Spleen (tissue), 11 donors: Measurements from ENCODE around the gene CMIP. TPM values are rescaled to one million over a fixed set of nuclear protein-coding genes. Genes with fewer than 3 reads are reported as not detected.

Experiments used
- DNase-seq: peaks from one replicate; pipeline ENCODE4 v3.0.0-alpha.2; 2020
- H3K27ac ChIP-seq, 8 donors: fragments of 200-600 bp; sonication (generic) in 7 of 8; 1 replicate in 4 of 8; 2 replicates in 4 of 8; pipeline versions ENCODE4 v1.5.0 to v1.8.0; 2016 to 2021; ENCODE audit warnings: inconsistent platforms in 4 of 8, mild to moderate bottlenecking in 4 of 8, moderate library complexity in 1 of 8
- H3K27me3 ChIP-seq, 7 donors: fragments of 200-600 bp; sonication (generic) in 6 of 7; replicated peaks in 1 of 7; 1 replicate in 4 of 7; 2 replicates in 3 of 7; pipeline versions ENCODE4 v1.5.0 to v1.8.0; 2016 to 2021; ENCODE audit warnings: inconsistent platforms in 3 of 7, mild to moderate bottlenecking in 1 of 7
- H3K36me3 ChIP-seq, 6 donors: fragments of 200-600 bp; sonication (generic) in 5 of 6; 1 replicate in 4 of 6; 2 replicates in 2 of 6; pipeline versions ENCODE4 v1.5.0 to v1.8.0; 2016 to 2021; ENCODE audit warnings: inconsistent platforms in 2 of 6
- H3K4me1 ChIP-seq, 6 donors: fragments of 200-600 bp; sonication (generic) in 5 of 6; 1 replicate in 3 of 6; 2 replicates in 3 of 6; pipeline versions ENCODE4 v1.5.0 to v1.8.0; 2016 to 2021; ENCODE audit warnings: inconsistent platforms in 3 of 6
- H3K4me3 ChIP-seq, 8 donors: fragments of 200-600 bp; sonication (generic) in 7 of 8; 1 replicate in 4 of 8; 2 replicates in 4 of 8; pipeline versions ENCODE4 v1.5.0 to v1.8.0; 2016 to 2021; ENCODE audit warnings: inconsistent platforms in 4 of 8, mild to moderate bottlenecking in 4 of 8, moderate library complexity in 2 of 8
- H3K9me3 ChIP-seq, 8 donors: fragments of 200-600 bp; sonication (generic) in 7 of 8; 1 replicate in 4 of 8; 2 replicates in 4 of 8; pipeline versions ENCODE4 v1.5.0 to v1.8.0; 2016 to 2021; ENCODE audit warnings: inconsistent platforms in 4 of 8
- POLR2A ChIP-seq, 3 donors: fragments of 450-650 bp; IDR thresholded peaks; one replicate each; pipeline ENCODE4 v1.5.1; 2017; ENCODE audit warnings: antibody characterized with exemption in 3 of 3, mild to moderate bottlenecking in 1 of 3
- POLR2AphosphoS5 ChIP-seq, 3 donors: sonication (generic); formaldehyde crosslinking; IDR thresholded peaks; one replicate each; pipeline ENCODE4 v1.5.1; 2017; ENCODE audit warnings: antibody characterized with exemption in 3 of 3
- WGBS, 5 donors: extraction: QIAGEN DNeasy Blood & Tissue Kit in 3 of 5; methylation state at CpG; one replicate each; pipeline versions ENCODE4 v1.1.5 to v1.1.7; 2013 to 2018; 5-methylcytosine and 5-hydroxymethylcytosine counted together
- intact Hi-C: fragments of 100-400 bp; cut with DNase I; formaldehyde crosslinking; loops from one replicate; pipeline ENCODE4 v1.15.0; 2023; ENCODE audit warnings: low total_unique reads
- polyA plus RNA-seq, 3 donors: library from polyadenylated mRNA; stranded (reverse); fragments of 200-250 nt; gene quantifications; one replicate each; pipeline ENCODE4 v1.2.1, GENCODE V29; 2013
- total RNA-seq, 7 donors: library from RNA; depleted of rRNA in 3 of 7; stranded (reverse); fragments of >200 nt in 3 of 7; fragmentation: NEBNext Ultra II Directional in 4 of 7; extraction: Animal tissue kit (Norgen Biotek cat#: 25700) in 4 of 7; gene quantifications; one replicate each; pipeline versions ENCODE4 v1.1.0 to v1.2.1, GENCODE V29; 2016 to 2021
- TF ChIP-seq, protein P1 (sequence below), 11 experiments: fragments of 200-600 bp in 7 of 11; fragments of 450-650 bp in 4 of 11; sonication (generic) in 4 of 11; IDR thresholded peaks in 8 of 11; conservative IDR thresholded peaks in 3 of 11; 1 replicate in 7 of 11; 2 replicates in 4 of 11; pipeline versions ENCODE4 v1.4.0 to v1.8.0; 2016 to 2021; ENCODE audit warnings: antibody characterized with exemption in 11 of 11, inconsistent platforms in 4 of 11, mild to moderate bottlenecking in 1 of 11
- donor health status: healthy with polysubstance abuse.
- donor health status: DM: no; HTN: no; CAD: no; lungs with moderate emphysema.
- donor health status: DM: no; HTN: no; CAD: no.
- donor health status: Bipolar disorder and iron deficiency.
- donor health status: healthy.
- donor health status: DM: no; HTN: no; CAD: no.
- donor health status: DM: yes; HTN: yes; CAD: no.

CMIP gene
- total and polyA plus RNA-seq, 10 donors: 6.0 to 107 (median 63.6) TPM

DNA sequence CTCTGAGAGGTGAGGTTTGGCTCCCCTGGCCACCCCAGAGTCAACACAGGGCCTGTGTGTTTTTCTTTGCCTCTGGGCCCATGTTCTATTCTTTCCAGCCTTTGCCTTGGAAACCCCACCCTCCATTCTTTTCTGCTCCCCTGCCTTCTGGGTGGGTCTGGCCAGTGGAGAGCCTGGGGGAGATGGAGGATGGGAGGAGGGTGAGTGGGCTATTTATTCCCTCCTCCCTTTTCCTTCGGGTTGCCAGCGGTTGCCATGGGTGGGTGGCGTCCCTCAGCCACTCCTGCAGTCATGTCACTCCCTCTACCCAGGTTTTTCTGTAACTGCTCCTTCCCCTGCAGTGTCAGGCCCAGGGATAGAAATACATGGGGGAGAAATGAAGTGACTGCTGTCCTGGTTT, 15.5 kb downstream of the CMIP start:
- intact Hi-C loops: loop anchor here (10.0 kb wide), 1 partner anchor 55 kb away; no protein-coding TSS in a partner anchor
- 67 to 94% (median 80%) methylated on average over 3 of the region's 3 CpGs for WGBS, 5 donors
- Histone ChIP-seq H3K27ac (peak overlapping the region in 2 of 8 donors; percentile 29 to 71), H3K4me1 (peaks cover 12 to 100% (median 75%) of the 10 kb centered on the region in 6 donors), H3K9me3 (no peaks in the 10 kb centered on the region), H3K36me3 (peaks cover 0 to 54% (median 0%) of the 10 kb centered on the region in 6 donors), H3K27me3 (no peaks in the 10 kb centered on the region), H3K4me3 (no peak overlapping the region)
- DNase-seq: no peak
- no peak for TF ChIP-seq POLR2AphosphoS5 (IDR thresholded peaks at IDR 0.05)
- no peak for TF ChIP-seq POLR2A (IDR thresholded peaks at IDR 0.05)
- TF ChIP-seq, protein P1, sequence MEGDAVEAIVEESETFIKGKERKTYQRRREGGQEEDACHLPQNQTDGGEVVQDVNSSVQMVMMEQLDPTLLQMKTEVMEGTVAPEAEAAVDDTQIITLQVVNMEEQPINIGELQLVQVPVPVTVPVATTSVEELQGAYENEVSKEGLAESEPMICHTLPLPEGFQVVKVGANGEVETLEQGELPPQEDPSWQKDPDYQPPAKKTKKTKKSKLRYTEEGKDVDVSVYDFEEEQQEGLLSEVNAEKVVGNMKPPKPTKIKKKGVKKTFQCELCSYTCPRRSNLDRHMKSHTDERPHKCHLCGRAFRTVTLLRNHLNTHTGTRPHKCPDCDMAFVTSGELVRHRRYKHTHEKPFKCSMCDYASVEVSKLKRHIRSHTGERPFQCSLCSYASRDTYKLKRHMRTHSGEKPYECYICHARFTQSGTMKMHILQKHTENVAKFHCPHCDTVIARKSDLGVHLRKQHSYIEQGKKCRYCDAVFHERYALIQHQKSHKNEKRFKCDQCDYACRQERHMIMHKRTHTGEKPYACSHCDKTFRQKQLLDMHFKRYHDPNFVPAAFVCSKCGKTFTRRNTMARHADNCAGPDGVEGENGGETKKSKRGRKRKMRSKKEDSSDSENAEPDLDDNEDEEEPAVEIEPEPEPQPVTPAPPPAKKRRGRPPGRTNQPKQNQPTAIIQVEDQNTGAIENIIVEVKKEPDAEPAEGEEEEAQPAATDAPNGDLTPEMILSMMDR (IDR thresholded peaks at IDR 0.05 in 8 of 11, conservative IDR thresholded peaks at IDR 0.05 in 3 of 11): no peak

DNA sequence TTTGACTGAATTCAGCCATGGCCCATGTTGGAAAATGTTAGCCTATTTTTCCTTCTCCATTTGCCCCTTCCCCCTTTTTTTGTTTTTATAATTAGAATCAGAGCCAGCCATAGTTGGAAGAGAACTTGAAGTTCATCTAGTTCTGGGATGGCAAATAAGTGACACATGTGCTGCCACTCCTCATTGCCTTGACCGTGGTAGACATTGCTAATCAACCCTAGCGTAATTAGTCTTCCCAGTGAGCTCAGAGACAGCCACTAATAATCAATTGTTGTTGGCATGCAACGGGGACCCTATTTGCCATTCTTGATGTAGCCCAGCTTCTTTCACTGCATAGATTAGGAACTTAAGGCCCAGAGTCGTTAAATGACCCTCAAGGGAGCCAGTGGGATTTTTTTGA, 16.6 kb downstream of the CMIP start:
- no peak for DNase-seq
- Histone ChIP-seq H3K4me3 (no peak overlapping the region), H3K27me3 (no peaks in the 10 kb centered on the region), H3K9me3 (no peaks in the 10 kb centered on the region), H3K4me1 (peaks cover 12 to 100% (median 76%) of the 10 kb centered on the region in 6 donors), H3K36me3 (peaks cover 0 to 45% (median 0%) of the 10 kb centered on the region in 6 donors), H3K27ac (peak overlapping the region in 5 of 8 donors; percentile 32 to 71 (median 52))
- WGBS, 5 donors: 92 to 95% (median 93%) methylated on average over 4 of the region's 4 CpGs
- intact Hi-C loops: loop anchor here (10.0 kb wide), 1 partner anchor 54 kb away; no protein-coding TSS in a partner anchor
- TF ChIP-seq, protein P1 (IDR thresholded peaks at IDR 0.05 in 8 of 11, conservative IDR thresholded peaks at IDR 0.05 in 3 of 11): no peak
- no peak for TF ChIP-seq POLR2A (IDR thresholded peaks at IDR 0.05)
- TF ChIP-seq POLR2AphosphoS5 (IDR thresholded peaks at IDR 0.05): no peak

DNA sequence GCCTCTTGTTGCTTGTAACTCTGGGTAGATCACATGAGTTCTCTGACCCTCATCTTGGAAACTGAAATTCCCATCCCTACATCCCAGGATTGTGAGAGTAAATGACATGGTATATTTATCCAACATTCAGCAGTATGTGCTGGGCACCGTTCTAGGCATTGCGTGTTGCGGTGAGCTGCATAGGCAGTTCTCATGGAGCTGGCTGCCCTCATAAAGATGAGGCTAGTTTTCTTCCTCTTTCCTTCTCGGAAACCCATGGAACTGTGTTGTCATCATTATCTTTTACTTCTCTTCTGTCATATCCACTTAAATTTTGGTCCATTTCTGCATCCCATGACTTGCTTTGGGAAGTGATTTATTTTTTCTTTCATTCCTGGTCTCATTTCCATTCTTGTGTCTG, 17.2 kb downstream of the CMIP start:
- peaks cover 9 to 100% (median 76%) of the 10 kb centered on the region in 6 donors for H3K4me1 ChIP-seq
- 70 to 88% (median 74%) methylated on average over 4 of the region's 4 CpGs for WGBS, 5 donors

DNA sequence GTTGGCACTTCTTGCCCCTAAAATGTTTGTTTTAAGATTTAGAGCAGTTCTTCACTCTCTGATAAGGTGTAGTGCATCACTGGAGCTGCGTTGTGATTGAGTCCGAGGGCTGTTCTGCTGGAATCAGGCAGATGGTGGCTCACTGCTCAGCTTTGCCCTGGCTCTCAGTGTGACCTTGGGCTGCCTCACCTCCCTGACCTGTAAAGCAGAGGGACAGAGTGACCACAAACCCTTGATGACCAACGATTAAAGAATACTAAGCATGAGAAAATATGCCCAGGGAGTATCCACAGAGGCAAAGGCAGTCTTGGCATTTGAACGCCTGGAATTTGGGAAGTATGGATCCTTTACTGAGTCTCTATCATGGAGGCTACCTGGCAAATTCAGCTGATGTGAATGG, 18.1 kb downstream of the CMIP start:
- 74 to 87% (median 83%) methylated on average over 4 of the region's 4 CpGs for WGBS, 5 donors
- peaks cover 5 to 100% (median 77%) of the 10 kb centered on the region in 6 donors for H3K4me1 ChIP-seq
- no peak for DNase-seq
- no peak overlapping the region for H3K4me3 ChIP-seq
- no peaks in the 10 kb centered on the region for H3K9me3 ChIP-seq
- TF ChIP-seq POLR2AphosphoS5 (IDR thresholded peaks at IDR 0.05) (no peak), POLR2A (IDR thresholded peaks at IDR 0.05) (no peak)
- TF ChIP-seq, protein P1 (IDR thresholded peaks at IDR 0.05 in 8 of 11, conservative IDR thresholded peaks at IDR 0.05 in 3 of 11): no peak
- no peaks in the 10 kb centered on the region for H3K27me3 ChIP-seq
- intact Hi-C loops: loop anchor here (10.0 kb wide), 1 partner anchor 52 kb away; no protein-coding TSS in a partner anchor
- H3K27ac ChIP-seq: peak overlapping the region in 6 of 8 donors; percentile 15 to 71 (median 42)
- peaks cover 0 to 31% (median 0%) of the 10 kb centered on the region in 6 donors for H3K36me3 ChIP-seq

More for the DNA sequence above, 17.2 kb downstream of the CMIP start:
- Histone ChIP-seq H3K27ac (peak overlapping the region in 5 of 8 donors; percentile 32 to 71 (median 52)), H3K27me3 (no peaks in the 10 kb centered on the region), H3K9me3 (no peaks in the 10 kb centered on the region), H3K36me3 (peaks cover 0 to 40% (median 0%) of the 10 kb centered on the region in 6 donors), H3K4me3 (no peak overlapping the region)
- intact Hi-C loops: loop anchor here (10.0 kb wide), 1 partner anchor 53 kb away; no protein-coding TSS in a partner anchor
- TF ChIP-seq, protein P1 (IDR thresholded peaks at IDR 0.05 in 8 of 11, conservative IDR thresholded peaks at IDR 0.05 in 3 of 11): no peak
- TF ChIP-seq POLR2AphosphoS5 (IDR thresholded peaks at IDR 0.05): peak in 1 of 3 donors; percentile 16
- no peak for TF ChIP-seq POLR2A (IDR thresholded peaks at IDR 0.05)
- DNase-seq: peak; percentile 66
